GM12878 (cell line): ENCODE measurements around the gene CST6. TPM values are rescaled to one million over a fixed set of nuclear protein-coding genes. Genes with fewer than 3 reads are reported as not detected.

Experiments used
- ATAC-seq: fragments of 200-7000 bp; cut with Tn5 transposase; 3 replicates; pipeline ENCODE4 v1.9.1; 2020; ENCODE audit warnings: mild to moderate bottlenecking, moderate library complexity
- BruUV-seq: library from RNA; stranded (reverse); fragments of 400-500 nt; replicated peaks from 2 replicates; lab custom pipeline; 2021; lab: Mats Ljungman, UMichigan
- CTCF ChIA-PET: fragments of 300-600 bp; sonication (Branson Sonifier 250); formaldehyde crosslinking; extraction: SDS; loops from one replicate; lab custom pipeline; 2021; ENCODE audit warnings: inconsistent platforms; lab: Yijun Ruan, JAX
- POLR2A ChIA-PET: fragments of 350-600 bp; formaldehyde crosslinking; extraction: SDS; loops from one replicate; lab custom pipeline; 2021; ENCODE audit warnings: inconsistent platforms; lab: Charles Lee
- RAD21 ChIA-PET: fragments of 300-600 bp; sonication (Branson Sonifier 250); formaldehyde crosslinking; loops from one replicate; lab custom pipeline; 2023; ENCODE audit warnings: antibody characterized with exemption; ENCODE audit not compliant: unreplicated experiment; lab: Charles Lee
- SMC1A ChIA-PET: fragments of 300-600 bp; sonication (Branson Sonifier 250); formaldehyde crosslinking; loops from one replicate; lab custom pipeline; 2023; ENCODE audit not compliant: unreplicated experiment, uncharacterized antibody; lab: Charles Lee
- DNase-seq: peaks from one replicate; pipeline ENCODE4 v3.0.0-alpha.2; 2011; ENCODE audit warnings: low read depth, low spot score
- FAIRE-seq: peaks from 3 replicates; lab custom pipeline; 2011; peaks lifted over from hg19 to GRCh38; lab: Jason Lieb, UNC
- H2AFZ ChIP-seq: 2 replicates; pipeline ENCODE4 v1.6.0; 2011; ENCODE audit warnings: low read depth, low read length, control low read depth; ENCODE audit not compliant: control insufficient read depth
- H3K27ac ChIP-seq: 2 replicates; pipeline ENCODE4 v1.5.1; 2011; ENCODE audit warnings: control low read depth; ENCODE audit not compliant: control insufficient read depth, insufficient read depth
- H3K27me3 ChIP-seq, 2 experiments: replicated peaks in 1 of 2; 2 replicates each; pipeline versions ENCODE4 v1.6.0 to v1.6.1; 2011; ENCODE audit warnings: low read length in 1 of 2; ENCODE audit not compliant: control insufficient read depth in 2 of 2, insufficient read depth in 2 of 2
- H3K36me3 ChIP-seq, 2 experiments: 2 replicates each; pipeline ENCODE4 v1.5.1; 2011; ENCODE audit warnings: low read length in 1 of 2; ENCODE audit not compliant: control insufficient read depth in 2 of 2, insufficient read depth in 2 of 2
- H3K4me1 ChIP-seq: 2 replicates; pipeline ENCODE4 v1.6.1; 2011; ENCODE audit warnings: mild to moderate bottlenecking, low read length, moderate library complexity, mixed read lengths; ENCODE audit not compliant: control insufficient read depth, insufficient read depth
- H3K4me2 ChIP-seq: 2 replicates; pipeline ENCODE4 v1.6.0; 2011; ENCODE audit warnings: control low read depth; ENCODE audit not compliant: control insufficient read depth, insufficient read depth
- H3K4me3 ChIP-seq: fragments of 200-600 bp; sonication (generic); 2 replicates; pipeline ENCODE4 v1.5.1; 2016
- H3K79me2 ChIP-seq: 2 replicates; pipeline ENCODE4 v1.6.0; 2011; ENCODE audit warnings: low read length; ENCODE audit not compliant: control insufficient read depth, insufficient read depth
- H3K9ac ChIP-seq: 2 replicates; pipeline ENCODE4 v1.8.0; 2011; ENCODE audit warnings: low read length, control low read depth, mixed read lengths; ENCODE audit not compliant: control insufficient read depth, insufficient read depth
- H3K9me3 ChIP-seq: replicated peaks from 3 replicates; pipeline ENCODE4 v1.5.1; 2011; ENCODE audit warnings: mild to moderate bottlenecking, low read length; ENCODE audit not compliant: control insufficient read depth, insufficient read depth
- H4K20me1 ChIP-seq: 2 replicates; pipeline ENCODE4 v1.6.0; 2011; ENCODE audit not compliant: control insufficient read depth, insufficient read depth
- HDAC6 ChIP-seq: fragments of 200-600 bp; sonication (generic); IDR thresholded peaks from one replicate; pipeline ENCODE4 v1.8.0; 2017; ENCODE audit warnings: antibody characterized with exemption; ENCODE audit not compliant: unreplicated experiment
- IRF4 ChIP-seq: IDR thresholded peaks from 2 replicates; pipeline ENCODE4 v1.6.1; 2011; ENCODE audit warnings: low read depth, low read length
- POLR2AphosphoS2 ChIP-seq: IDR thresholded peaks from 2 replicates; pipeline ENCODE4 v1.6.1; 2011; ENCODE audit warnings: low read depth, mild to moderate bottlenecking, low read length, improper control_type of control experiment, moderate library complexity
- RB1 ChIP-seq: fragments of 450-650 bp; formaldehyde crosslinking; IDR thresholded peaks from 2 replicates; pipeline ENCODE4 v1.6.1; 2017; ENCODE audit warnings: mild to moderate bottlenecking, borderline replicate concordance
- SMAD5 ChIP-seq: IDR thresholded peaks from 2 replicates; pipeline ENCODE4 v1.6.1; 2016; ENCODE audit warnings: antibody characterized with exemption, low read depth
- TCF3 ChIP-seq: IDR thresholded peaks from 2 replicates; pipeline ENCODE4 v1.6.1; 2012; ENCODE audit warnings: low read depth, mild to moderate bottlenecking, low read length, borderline replicate concordance; ENCODE audit not compliant: insufficient read depth
- YBX1 ChIP-seq: fragments of 450-650 bp; IDR thresholded peaks from 2 replicates; pipeline ENCODE4 v1.6.1; 2016; ENCODE audit warnings: antibody characterized with exemption
- ZNF24 ChIP-seq: fragments of 450-650 bp; IDR thresholded peaks from 2 replicates; pipeline ENCODE4 v1.6.1; 2017; ENCODE audit warnings: antibody characterized with exemption, mild to moderate bottlenecking
- WGBS: methylation state at CpG from one replicate; pipeline ENCODE4 v1.1.6; 2016; ENCODE audit warnings: low lambda C conversion rate; ENCODE audit not compliant: insufficient replicate concordance, insufficient coverage; ENCODE audit errors: missing lambda C conversion rate; 5-methylcytosine and 5-hydroxymethylcytosine counted together
- in situ Hi-C: fragments of 300-500 bp; cut with MboI; formaldehyde crosslinking; loops from 9 replicates; pipeline ENCODE4 v1.14.3; 2018; ENCODE audit warnings: mixed read lengths
- intact Hi-C: fragments of 100-400 bp; cut with micrococcal nuclease; formaldehyde crosslinking; loops from one replicate; pipeline ENCODE4 v1.14.2; 2022; ENCODE audit not compliant: unreplicated experiment
- polyA plus RNA-seq, 11 experiments: library from polyadenylated mRNA; depleted of rRNA in 4 of 11; unstranded in 6 of 11; stranded (reverse) in 5 of 11; fragments of >200 nt; fragmentation: Nextera tagmentation in 4 of 11; fragmentation: Illumina TruSeq in 1 of 11; extraction: Ambion mirVana in 4 of 11; extraction: Trizol in 1 of 11; gene quantifications; 1 replicate in 1 of 11; 2 replicates in 10 of 11; pipeline versions ENCODE4 v1.2.1 to v1.2.3, GENCODE V29; 2011 to 2016; ENCODE audit warnings: inconsistent platforms in 2 of 11, missing spikeins in 2 of 11, low read depth in 1 of 11
- total RNA-seq, 4 experiments: library from RNA; depleted of rRNA in 3 of 4; stranded (reverse); fragments of >200 nt in 3 of 4; fragmentation: Illumina TruSeq in 1 of 4; extraction: Trizol in 1 of 4; gene quantifications; 2 replicates each; pipeline versions ENCODE4 v1.2.1 to v1.2.3, GENCODE V29; 2013 to 2021
- TF ChIP-seq, protein P1 (sequence below): fragments of 150-350 bp; IDR thresholded peaks from 2 replicates; pipeline ENCODE4 v1.6.1; 2016; ENCODE audit warnings: low read depth, low read length
- TF ChIP-seq, protein P2 (sequence below): fragments of 450-650 bp; IDR thresholded peaks from 2 replicates; pipeline ENCODE4 v1.6.1; 2017; ENCODE audit warnings: mild to moderate bottlenecking, low read depth, inconsistent platforms; ENCODE audit not compliant: poor library complexity, severe bottlenecking

Gene CST6
- total and polyA plus RNA-seq, 10 of the 15 experiments (the other 5 are each of a cell fraction or from before 2014, with no cell fraction given) = not detected

- H2AFZ ChIP-seq = no peak overlapping the region
- no peak overlapping the region for H3K4me2 ChIP-seq
- CTCF ChIA-PET = interaction anchor here (0.9 to 1.0 kb wide), 2 partner anchors 10 to 28 kb away, joined by 3 read pairs; no protein-coding TSS in a partner anchor
- H3K27ac ChIP-seq = no peak overlapping the region
- in situ Hi-C loops (no loop called here), intact Hi-C loops (no loop called here)
- no peak for FAIRE-seq
- H3K4me1 ChIP-seq = no peaks in the 10 kb centered on the region
- POLR2A ChIA-PET = no interaction called here
- ATAC-seq = no peak
- RAD21 ChIA-PET = no interaction called here
- DNase-seq = no peak
- no peak overlapping the region for H3K9ac ChIP-seq
- no peak overlapping the region for H3K4me3 ChIP-seq
- WGBS = 35% methylated on average over 4 of the region's 4 CpGs
- no peaks in the 10 kb centered on the region for H3K36me3 ChIP-seq
- no peaks in the 10 kb centered on the region for H3K9me3 ChIP-seq
- SMC1A ChIA-PET = no interaction called here
- no peaks in the 10 kb centered on the region for H4K20me1 ChIP-seq
- BruUV-seq = no TSS peak
- H3K79me2 ChIP-seq = no peaks in the 10 kb centered on the region
- TF ChIP-seq YBX1 (no peak), RB1 (no peak), TCF3 (no peak), SMAD5 (no peak), IRF4 (no peak), HDAC6 (no peak), ZNF24 (no peak), POLR2AphosphoS2 (no peak)
- TF ChIP-seq, protein P1, sequence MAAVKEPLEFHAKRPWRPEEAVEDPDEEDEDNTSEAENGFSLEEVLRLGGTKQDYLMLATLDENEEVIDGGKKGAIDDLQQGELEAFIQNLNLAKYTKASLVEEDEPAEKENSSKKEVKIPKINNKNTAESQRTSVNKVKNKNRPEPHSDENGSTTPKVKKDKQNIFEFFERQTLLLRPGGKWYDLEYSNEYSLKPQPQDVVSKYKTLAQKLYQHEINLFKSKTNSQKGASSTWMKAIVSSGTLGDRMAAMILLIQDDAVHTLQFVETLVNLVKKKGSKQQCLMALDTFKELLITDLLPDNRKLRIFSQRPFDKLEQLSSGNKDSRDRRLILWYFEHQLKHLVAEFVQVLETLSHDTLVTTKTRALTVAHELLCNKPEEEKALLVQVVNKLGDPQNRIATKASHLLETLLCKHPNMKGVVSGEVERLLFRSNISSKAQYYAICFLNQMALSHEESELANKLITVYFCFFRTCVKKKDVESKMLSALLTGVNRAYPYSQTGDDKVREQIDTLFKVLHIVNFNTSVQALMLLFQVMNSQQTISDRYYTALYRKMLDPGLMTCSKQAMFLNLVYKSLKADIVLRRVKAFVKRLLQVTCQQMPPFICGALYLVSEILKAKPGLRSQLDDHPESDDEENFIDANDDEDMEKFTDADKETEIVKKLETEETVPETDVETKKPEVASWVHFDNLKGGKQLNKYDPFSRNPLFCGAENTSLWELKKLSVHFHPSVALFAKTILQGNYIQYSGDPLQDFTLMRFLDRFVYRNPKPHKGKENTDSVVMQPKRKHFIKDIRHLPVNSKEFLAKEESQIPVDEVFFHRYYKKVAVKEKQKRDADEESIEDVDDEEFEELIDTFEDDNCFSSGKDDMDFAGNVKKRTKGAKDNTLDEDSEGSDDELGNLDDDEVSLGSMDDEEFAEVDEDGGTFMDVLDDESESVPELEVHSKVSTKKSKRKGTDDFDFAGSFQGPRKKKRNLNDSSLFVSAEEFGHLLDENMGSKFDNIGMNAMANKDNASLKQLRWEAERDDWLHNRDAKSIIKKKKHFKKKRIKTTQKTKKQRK = no peak
- TF ChIP-seq, protein P2, sequence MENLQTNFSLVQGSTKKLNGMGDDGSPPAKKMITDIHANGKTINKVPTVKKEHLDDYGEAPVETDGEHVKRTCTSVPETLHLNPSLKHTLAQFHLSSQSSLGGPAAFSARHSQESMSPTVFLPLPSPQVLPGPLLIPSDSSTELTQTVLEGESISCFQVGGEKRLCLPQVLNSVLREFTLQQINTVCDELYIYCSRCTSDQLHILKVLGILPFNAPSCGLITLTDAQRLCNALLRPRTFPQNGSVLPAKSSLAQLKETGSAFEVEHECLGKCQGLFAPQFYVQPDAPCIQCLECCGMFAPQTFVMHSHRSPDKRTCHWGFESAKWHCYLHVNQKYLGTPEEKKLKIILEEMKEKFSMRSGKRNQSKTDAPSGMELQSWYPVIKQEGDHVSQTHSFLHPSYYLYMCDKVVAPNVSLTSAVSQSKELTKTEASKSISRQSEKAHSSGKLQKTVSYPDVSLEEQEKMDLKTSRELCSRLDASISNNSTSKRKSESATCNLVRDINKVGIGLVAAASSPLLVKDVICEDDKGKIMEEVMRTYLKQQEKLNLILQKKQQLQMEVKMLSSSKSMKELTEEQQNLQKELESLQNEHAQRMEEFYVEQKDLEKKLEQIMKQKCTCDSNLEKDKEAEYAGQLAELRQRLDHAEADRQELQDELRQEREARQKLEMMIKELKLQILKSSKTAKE = no peak
- H3K27me3 ChIP-seq = peaks cover 0 to 1% of the 10 kb centered on the region in 2 experiments; a peak in 2 of 4 replicates
These were observed 5.5 kb downstream of the CST6 start for GRCh38 chr11:66017321-66017720.
